ENCODE data around the gene RER1. TPM values are rescaled to one million over a fixed set of nuclear protein-coding genes. Genes with fewer than 3 reads are reported as not detected.
A peak's percentile ranks its signal among the peaks of the same experiment; 100 is the strongest.

RER1 gene
- total RNA-seq, 1 experiment from 2014 or later, result 57.3 TPM

GRCh38 chr1:2375923-2376260 lies 15.7 kb upstream of the RER1 start:
- DNase-seq (ENCODE audit: low spot score), result no peak

GRCh38 chr1:2376261-2376741 lies 15.3 kb upstream of the RER1 start:
- no peak for DNase-seq (ENCODE audit: low spot score)

GRCh38 chr1:2376931-2377672 lies 14.5 kb upstream of the RER1 start:
- no peak for DNase-seq (ENCODE audit: low spot score)

GRCh38 chr1:2377751-2378440 lies 13.7 kb upstream of the RER1 start:
- DNase-seq (ENCODE audit: low spot score), result no peak

- no peak for DNase-seq (ENCODE audit: low spot score)
These were observed 13.2 kb upstream of the RER1 start for GRCh38 chr1:2378441-2378851.

DNA sequence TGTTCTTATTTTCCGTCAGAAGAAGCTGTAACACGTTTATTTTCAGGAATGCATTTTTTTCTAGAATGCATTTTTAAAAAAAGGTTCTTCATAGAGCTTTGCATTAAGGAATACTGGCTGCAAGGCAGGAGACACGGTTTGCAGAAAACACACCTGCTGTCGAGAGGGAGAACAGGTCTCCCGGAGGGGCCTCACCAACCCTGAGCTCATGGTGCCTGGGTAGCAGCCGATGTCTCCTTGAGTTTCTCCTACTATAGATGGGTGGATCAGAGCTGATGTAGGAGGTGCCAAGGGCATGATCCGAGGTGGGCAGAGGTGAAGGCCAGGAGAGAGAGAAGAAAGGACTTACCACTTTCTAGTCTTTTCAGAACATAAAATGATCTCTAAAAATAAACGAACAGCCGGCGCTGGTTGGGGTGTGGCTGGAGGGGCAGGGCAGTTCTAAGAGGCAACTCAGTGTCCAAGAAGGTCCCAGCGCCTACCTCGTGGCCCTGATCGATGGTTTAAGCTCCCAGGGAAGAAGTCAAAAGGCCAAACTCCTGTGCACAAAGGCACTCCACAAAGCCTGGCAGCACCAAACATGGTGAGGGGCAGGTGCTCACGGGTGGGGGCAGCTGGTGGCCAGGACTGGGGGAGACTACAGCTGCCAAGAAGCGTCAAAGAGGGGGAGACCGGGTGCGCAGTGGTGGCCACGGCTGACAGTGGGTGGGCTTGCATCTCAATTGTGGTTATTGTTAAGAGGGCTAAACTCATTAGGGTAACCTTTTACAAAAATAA lies 12.5 kb upstream of the RER1 start:
- no peak for DNase-seq (ENCODE audit: low spot score)

GRCh38 chr1:2379733-2380404 lies 11.8 kb upstream of the RER1 start:
- DNase-seq (ENCODE audit: low spot score), result no peak

- no peak for DNase-seq (ENCODE audit: low spot score)
These were observed 10.6 kb upstream of the RER1 start for GRCh38 chr1:2380816-2381591.

GRCh38 chr1:2381741-2382620 lies 9.7 kb upstream of the RER1 start:
- peak; percentile 35 for DNase-seq (ENCODE audit: low spot score)

DNA sequence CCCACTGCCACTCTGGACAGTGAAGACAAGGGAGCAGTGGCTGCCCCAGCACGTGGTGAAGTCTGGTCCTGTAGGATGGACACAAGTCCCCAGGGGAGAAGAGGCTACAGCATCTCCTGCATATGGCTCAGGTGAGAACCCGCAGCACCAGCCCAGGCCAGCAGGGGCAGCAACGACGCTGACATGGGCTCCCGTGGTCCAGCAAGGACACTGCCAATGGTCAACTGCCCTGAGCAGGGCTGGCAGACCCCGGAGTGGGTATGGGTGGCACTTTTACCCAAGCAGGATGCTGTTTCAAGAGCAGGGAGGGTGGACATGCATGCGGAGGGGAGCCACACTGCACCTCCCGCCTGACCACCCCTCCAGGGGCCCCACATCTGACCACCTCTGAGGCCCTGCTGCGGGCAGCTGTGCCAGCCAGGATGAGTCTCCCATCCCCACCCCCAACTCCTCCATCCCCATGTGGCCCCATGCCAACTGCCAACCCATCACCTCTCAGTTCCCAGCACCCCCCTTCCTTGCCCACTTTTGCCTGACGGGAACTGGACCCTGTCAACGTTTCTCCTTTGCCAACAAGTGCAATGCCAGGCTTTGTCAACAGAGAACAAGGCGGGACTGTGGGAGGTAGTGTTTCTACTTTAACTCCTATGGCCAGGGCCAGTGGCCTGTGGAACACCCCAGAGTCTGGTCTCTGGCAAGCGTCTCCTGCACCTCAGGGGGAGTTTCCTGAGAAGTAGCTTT lies 8.8 kb upstream of the RER1 start:
- DNase-seq (ENCODE audit: low spot score), result no peak

GRCh38 chr1:2383576-2383975 lies 8.1 kb upstream of the RER1 start:
- DNase-seq (ENCODE audit: low spot score), result no peak

- no peak for DNase-seq (ENCODE audit: low spot score)
These were observed 7.3 kb upstream of the RER1 start for GRCh38 chr1:2384130-2384860.

- no peak for DNase-seq (ENCODE audit: low spot score)
These were observed 6.6 kb upstream of the RER1 start for GRCh38 chr1:2384941-2385481.

DNA sequence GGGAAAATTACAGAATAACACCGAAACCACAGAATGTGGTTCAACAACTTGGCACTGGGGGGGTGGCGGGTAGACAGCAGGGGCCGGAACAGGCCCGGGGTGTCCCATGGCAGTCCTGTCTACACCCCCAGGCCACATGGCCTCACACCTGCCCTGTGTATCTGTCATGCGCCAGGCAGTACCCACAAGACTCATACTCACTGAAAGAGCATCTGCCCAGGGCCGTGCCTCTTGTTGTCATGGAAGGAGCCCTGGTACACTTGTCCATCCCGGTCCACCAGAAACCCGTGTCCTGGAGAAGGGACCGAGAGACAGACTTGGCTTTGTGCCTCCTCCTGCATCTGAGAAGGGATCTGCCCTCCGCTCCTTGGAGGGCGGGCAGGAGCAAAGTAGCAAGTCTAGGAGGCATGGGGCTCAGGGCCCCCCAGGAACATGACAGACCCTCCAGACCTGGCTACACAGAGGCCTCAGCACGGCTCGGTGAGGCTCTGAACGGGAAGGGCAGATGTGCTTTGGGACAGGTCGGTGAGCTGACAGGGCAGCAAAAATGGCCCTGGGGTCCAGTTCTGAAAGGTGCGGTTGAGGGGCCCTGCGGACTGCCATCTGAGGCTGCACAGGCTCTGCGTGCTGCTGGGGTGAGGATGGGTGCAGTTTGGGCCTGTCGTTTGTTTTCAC lies 5.9 kb upstream of the RER1 start:
- DNase-seq (ENCODE audit: low spot score), result no peak

DNA sequence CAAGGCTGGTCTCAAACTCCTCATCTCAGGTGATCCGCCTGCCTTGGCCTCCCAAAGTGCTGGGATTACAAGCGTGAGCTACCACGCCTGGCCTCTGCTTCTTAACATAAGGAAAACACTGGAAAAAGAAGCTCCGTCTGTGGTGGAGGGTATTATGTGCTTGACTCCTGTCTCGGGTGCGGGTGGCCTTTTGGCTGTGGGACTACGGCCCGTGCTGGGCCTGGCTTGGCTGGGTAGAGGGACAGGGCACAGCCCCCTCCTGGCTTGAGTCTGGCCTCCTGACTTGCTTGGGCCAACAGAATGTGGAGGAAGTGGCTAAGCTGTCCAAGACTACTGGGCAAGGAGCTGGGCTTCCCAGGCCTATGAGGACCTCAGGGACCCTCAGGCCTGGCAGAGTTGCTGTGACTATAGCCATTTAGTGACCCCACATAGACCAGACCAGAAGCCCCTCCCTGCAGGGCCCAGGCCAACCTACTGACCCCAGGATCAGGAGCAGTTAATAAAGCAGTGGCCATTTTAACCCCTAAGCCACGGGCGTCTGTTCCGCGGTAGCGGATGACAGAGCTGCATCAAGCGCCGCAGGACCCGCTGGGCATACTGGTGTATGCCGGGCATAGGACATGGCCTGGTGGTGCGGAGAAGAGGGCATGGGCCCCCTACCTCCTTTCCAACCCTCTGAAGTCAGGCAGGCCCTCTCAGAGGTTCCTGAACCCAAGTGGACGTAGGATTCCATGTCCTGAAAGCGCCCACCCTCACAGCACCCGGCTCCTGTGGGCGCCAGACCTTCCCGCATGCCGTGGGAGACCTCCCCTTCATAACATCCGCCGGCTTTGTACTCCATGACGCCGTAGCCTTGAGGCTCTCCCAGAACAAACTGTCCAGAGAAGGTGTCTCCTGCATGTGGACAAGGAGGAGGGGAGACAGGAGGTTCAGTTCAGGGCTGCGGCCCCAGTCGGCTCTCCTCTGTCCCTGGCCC lies 4.7 kb upstream of the RER1 start:
- DNase-seq (ENCODE audit: low spot score), result no peak

DNA sequence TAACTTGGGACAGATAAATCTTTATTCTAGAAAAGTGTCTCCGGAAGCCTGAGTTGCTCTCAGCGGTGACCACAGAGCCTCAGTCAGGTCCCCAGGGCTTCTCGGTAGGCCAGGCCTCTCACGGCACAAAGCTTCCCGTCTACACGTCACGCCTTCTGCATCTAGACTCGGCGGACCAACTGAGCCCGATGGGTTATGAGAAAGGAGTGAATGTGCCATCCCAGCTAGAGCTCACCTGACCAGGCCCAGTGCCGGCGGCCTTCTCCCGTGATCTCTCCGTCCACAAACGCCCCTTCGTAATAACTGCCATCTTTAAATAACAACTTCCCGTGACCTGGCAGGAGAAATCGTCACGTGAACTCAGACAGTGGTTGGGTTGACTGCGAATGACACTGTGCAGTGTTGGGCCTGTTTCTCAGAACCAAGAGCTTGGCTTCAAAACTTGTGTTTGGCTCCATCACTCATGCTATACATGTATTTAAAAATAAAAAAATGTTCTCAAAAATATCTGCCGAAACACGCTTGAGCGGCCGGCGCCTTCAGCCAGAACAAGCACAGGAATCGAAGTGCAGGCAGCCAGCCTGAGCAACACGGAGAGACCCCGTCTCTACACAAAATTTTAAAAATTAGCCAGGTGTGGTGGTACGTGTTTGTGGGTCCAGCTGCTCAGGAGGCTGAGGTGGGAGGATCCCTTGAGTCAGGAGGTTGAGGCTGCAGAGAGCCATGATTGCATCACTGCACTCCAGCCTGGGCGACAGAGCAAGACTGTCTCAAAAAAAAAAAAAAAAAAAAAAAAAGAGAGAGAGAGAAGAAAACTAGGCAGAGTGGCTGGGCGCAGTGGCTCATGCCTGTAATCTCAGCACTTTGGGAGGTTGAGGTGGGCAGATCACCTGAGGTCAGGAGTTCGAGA lies 3.4 kb upstream of the RER1 start:
- DNase-seq (ENCODE audit: low spot score), result no peak
